A549 treated with dexamethasone at 1 μM for 4 hours (cell line): ENCODE measurements around the gene UMODL1. TPM values are rescaled to one million over a fixed set of nuclear protein-coding genes. Genes with fewer than 3 reads are reported as not detected.

Experiments used
- total RNA-seq: library from RNA; stranded (reverse); fragments of 200-300 nt; extraction: Qiagen RNA extraction; gene quantifications from 5 replicates; pipeline ENCODE4 v1.2.3, GENCODE V29; 2022

UMODL1 gene
- not detected in 5 replicates for total RNA-seq

GRCh38 chr21:42071146-42071737 is at the start of gene UMODL1:
UMODL1 (plus strand) TSS chr21:42071317; CDS start chr21:42071317, 0 bp downstream.

Other genes with a start within 250 kb of the UMODL1 start
- gene PRDM15, start 192.0 kb upstream of the UMODL1 start, total RNA-seq, result 1.9 to 4.4 TPM (median 3.4 TPM) in 5 replicates
- gene C2CD2, start 117.3 kb upstream of the UMODL1 start, total RNA-seq, result 5.7 to 8.3 TPM (median 7.1 TPM) in 5 replicates
- 4.7 to 7.3 TPM (median 6.3 TPM) in 5 replicates for gene ZBTB21, start 61.0 kb upstream of the UMODL1 start, total RNA-seq
- gene ABCG1, start 147.8 kb downstream of the UMODL1 start, total RNA-seq, result 2.4 to 2.8 TPM (median 2.4 TPM) in 5 replicates
- gene TFF3, start 244.1 kb downstream of the UMODL1 start, total RNA-seq, result 0.11 TPM in 1 of 5 replicates, not detected in the others